Measurements from ENCODE around the gene EDIL3. TPM values are rescaled to one million over a fixed set of nuclear protein-coding genes. Genes with fewer than 3 reads are reported as not detected.

EDIL3 gene
- total RNA-seq, 4 donors from 2014 or later: 9.4 to 21.5 (median 17.5) TPM

GRCh38 chr5:84306601-84307000 is 78.1 kb downstream of the EDIL3 start:
- Histone ChIP-seq H3K9me3 (no peaks in the 10 kb centered on the region), H3K36me3 (no peaks in the 10 kb centered on the region), H3K27me3 (no peaks in the 10 kb centered on the region), H3K27ac (no peak overlapping the region), H3K4me3 (no peak overlapping the region), H3K4me1 (no peaks in the 10 kb centered on the region)
- no peak for DNase-seq (ENCODE audit: low spot score in 2 of 2)
- WGBS: 85% methylated on average over 1 of the region's 1 CpG
- TF ChIP-seq, protein P1, sequence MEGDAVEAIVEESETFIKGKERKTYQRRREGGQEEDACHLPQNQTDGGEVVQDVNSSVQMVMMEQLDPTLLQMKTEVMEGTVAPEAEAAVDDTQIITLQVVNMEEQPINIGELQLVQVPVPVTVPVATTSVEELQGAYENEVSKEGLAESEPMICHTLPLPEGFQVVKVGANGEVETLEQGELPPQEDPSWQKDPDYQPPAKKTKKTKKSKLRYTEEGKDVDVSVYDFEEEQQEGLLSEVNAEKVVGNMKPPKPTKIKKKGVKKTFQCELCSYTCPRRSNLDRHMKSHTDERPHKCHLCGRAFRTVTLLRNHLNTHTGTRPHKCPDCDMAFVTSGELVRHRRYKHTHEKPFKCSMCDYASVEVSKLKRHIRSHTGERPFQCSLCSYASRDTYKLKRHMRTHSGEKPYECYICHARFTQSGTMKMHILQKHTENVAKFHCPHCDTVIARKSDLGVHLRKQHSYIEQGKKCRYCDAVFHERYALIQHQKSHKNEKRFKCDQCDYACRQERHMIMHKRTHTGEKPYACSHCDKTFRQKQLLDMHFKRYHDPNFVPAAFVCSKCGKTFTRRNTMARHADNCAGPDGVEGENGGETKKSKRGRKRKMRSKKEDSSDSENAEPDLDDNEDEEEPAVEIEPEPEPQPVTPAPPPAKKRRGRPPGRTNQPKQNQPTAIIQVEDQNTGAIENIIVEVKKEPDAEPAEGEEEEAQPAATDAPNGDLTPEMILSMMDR (IDR thresholded peaks at IDR 0.05): no peak
- TF ChIP-seq POLR2A (IDR thresholded peaks at IDR 0.05) (no peak), POLR2AphosphoS5 (IDR thresholded peaks at IDR 0.05) (no peak), EP300 (IDR thresholded peaks at IDR 0.05) (no peak)

DNA sequence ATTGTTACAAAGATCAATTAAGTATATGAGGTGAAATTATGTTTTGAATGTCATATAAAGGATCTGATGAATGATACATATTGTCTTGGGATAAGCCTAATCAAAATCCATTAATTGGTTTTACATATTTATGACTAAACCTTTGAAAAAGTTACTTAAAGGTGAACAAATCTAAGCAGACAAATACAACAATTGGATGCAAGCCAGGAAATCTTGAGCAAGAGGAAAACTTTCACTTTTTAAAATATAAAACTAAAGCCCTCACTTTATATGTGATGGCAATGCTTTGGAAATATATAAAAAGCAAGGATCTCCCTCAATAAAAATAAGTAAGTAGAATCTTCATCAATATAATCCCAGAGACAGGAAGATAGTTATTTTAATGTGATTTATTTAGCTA is 80.1 kb downstream of the EDIL3 start:
- no peak for DNase-seq (ENCODE audit: low spot score in 2 of 2)
- Histone ChIP-seq H3K4me3 (no peak overlapping the region), H3K36me3 (no peaks in the 10 kb centered on the region), H3K9me3 (no peaks in the 10 kb centered on the region), H3K27ac (no peak overlapping the region), H3K27me3 (no peaks in the 10 kb centered on the region), H3K4me1 (no peaks in the 10 kb centered on the region)
- TF ChIP-seq POLR2AphosphoS5 (IDR thresholded peaks at IDR 0.05) (no peak), POLR2A (IDR thresholded peaks at IDR 0.05) (no peak), EP300 (IDR thresholded peaks at IDR 0.05) (no peak)
- TF ChIP-seq, protein P1 (IDR thresholded peaks at IDR 0.05): no peak

- no peaks in the 10 kb centered on the region for H3K4me1 ChIP-seq
- H3K36me3 ChIP-seq: no peaks in the 10 kb centered on the region
- H3K4me3 ChIP-seq: no peak overlapping the region
- H3K9me3 ChIP-seq: no peaks in the 10 kb centered on the region
- no peak for DNase-seq (ENCODE audit: low spot score in 2 of 2)
- no peak for TF ChIP-seq EP300 (IDR thresholded peaks at IDR 0.05)
- TF ChIP-seq POLR2A (IDR thresholded peaks at IDR 0.05): no peak
- TF ChIP-seq POLR2AphosphoS5 (IDR thresholded peaks at IDR 0.05): no peak
- TF ChIP-seq, protein P1 (IDR thresholded peaks at IDR 0.05): no peak
- H3K27ac ChIP-seq: no peak overlapping the region
- no peaks in the 10 kb centered on the region for H3K27me3 ChIP-seq
- 50% methylated on average over 3 of the region's 3 CpGs for WGBS
Observed at GRCh38 chr5:84303315-84303714, 81.4 kb downstream of the EDIL3 start.

DNA sequence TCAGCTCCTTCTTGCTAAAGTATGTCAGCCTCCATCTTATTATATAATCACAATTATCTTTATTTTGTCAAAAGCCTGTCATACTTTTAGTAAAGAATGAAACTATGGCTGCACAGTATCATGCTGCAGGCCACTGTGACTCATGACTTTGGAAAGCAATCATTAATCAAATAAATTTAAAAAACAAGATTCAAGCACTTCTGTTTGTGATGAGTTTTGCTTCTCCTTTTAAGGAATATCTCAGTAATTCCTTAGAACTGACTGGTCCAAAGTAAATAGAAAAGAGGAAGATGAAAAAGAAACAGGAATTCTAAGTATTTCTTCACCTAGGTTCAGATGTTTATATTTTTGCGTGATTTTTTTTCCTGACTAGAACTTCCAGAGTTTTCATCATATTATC is 83.1 kb downstream of the EDIL3 start:
- 70% methylated on average over 1 of the region's 1 CpG for WGBS
- TF ChIP-seq EP300 (IDR thresholded peaks at IDR 0.05): no peak
- TF ChIP-seq POLR2AphosphoS5 (IDR thresholded peaks at IDR 0.05): no peak
- TF ChIP-seq, protein P1 (IDR thresholded peaks at IDR 0.05): no peak
- no peak for TF ChIP-seq POLR2A (IDR thresholded peaks at IDR 0.05)

DNA sequence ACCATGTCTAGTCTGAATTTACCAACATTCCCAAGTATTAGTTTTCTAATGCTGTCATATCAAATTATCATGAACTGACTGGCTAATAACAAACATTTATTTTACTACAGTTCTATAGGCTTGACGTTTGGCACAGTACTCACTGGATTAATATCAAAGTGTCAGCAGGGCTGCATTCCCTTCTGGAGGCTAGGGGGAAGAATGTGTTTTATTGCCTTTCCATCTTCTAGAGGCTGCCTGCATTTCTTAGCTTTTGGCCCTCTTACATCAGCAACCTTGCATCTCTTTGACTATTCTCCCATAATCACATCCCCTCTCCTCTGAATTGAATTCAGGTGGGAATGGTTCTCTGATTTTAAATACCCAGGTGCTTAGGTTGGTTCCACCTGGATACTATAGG is 84.7 kb downstream of the EDIL3 start:
- DNase-seq (ENCODE audit: low spot score in 2 of 2): no peak
- 48% methylated on average over 1 of the region's 1 CpG for WGBS
- TF ChIP-seq, protein P1 (IDR thresholded peaks at IDR 0.05): no peak
- no peak for TF ChIP-seq EP300 (IDR thresholded peaks at IDR 0.05)
- H3K4me1 ChIP-seq: no peaks in the 10 kb centered on the region
- no peaks in the 10 kb centered on the region for H3K27me3 ChIP-seq
- no peak overlapping the region for H3K4me3 ChIP-seq
- no peaks in the 10 kb centered on the region for H3K9me3 ChIP-seq
- no peak overlapping the region for H3K27ac ChIP-seq
- no peaks in the 10 kb centered on the region for H3K36me3 ChIP-seq

More for the DNA sequence above, 83.1 kb downstream of the EDIL3 start:
- no peaks in the 10 kb centered on the region for H3K9me3 ChIP-seq
- DNase-seq (ENCODE audit: low spot score in 2 of 2): no peak
- no peak overlapping the region for H3K27ac ChIP-seq
- H3K4me3 ChIP-seq: no peak overlapping the region
- H3K36me3 ChIP-seq: no peaks in the 10 kb centered on the region
- H3K27me3 ChIP-seq: no peaks in the 10 kb centered on the region
- H3K4me1 ChIP-seq: no peaks in the 10 kb centered on the region

All from suprapubic skin (tissue), 4 donors.